ENCODE data around the gene FLT1.
A peak's percentile ranks its signal among the peaks of the same experiment; 100 is the strongest.

Gene FLT1

GRCh38 chr13:28347456-28348371, 147.2 kb downstream of the FLT1 start:
- no peak for FAIRE-seq
- TF ChIP-seq POLR2A (IDR thresholded peaks at IDR 0.05; ENCODE audit: low read depth, low read length), result no peak

DNA sequence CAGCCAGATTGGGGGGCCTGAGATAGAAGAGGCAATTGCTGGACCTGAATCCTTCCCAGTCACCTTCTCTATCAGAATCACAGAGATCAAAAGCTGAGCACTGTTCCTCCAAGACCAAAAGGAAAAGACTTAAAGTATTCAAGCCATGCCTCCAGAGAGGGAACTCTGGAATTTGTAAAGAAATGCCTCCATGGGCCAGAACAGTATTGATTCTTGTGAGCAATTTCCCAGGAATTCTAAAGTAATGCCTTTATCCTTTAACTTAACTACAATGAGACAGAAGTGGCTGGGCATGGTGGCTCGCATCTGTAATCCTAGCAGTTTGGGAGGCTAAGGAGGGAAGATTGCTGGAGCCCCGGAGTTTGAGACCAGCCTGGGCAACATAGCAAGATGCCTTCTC, 148.8 kb downstream of the FLT1 start:
- FAIRE-seq (no peak), DNase-seq (ENCODE audit: insufficient read length, low spot score) (no peak)
- TF ChIP-seq POLR2A (IDR thresholded peaks at IDR 0.05; ENCODE audit: low read depth, low read length), result no peak

More at GRCh38 chr13:28347456-28348371, 147.2 kb downstream of the FLT1 start:
- DNase-seq (ENCODE audit: insufficient read length, low spot score), result no peak

DNA sequence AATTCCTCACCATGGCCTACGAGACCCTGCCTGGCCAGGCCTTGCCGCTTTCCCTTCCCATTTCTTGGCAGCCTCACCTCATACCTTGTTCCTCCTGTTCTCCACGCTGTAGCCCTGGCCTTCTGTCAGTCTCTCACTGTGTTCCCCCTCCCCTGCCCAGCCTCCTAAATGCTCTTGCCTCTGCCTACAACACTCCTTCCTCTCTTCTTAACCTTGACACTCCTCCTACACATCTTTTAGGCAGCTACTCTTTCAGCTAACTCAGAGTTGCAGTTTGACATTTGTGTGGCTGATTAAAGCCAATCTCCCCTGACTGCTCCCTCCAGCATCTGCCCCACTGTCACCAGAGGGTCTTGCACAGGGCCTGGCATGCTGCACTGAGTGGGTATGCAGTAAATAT, 150.8 kb downstream of the FLT1 start:
- DNase-seq (ENCODE audit: insufficient read length, low spot score) (no peak), FAIRE-seq (no peak)
- TF ChIP-seq POLR2A (IDR thresholded peaks at IDR 0.05; ENCODE audit: low read depth, low read length), result no peak

DNA sequence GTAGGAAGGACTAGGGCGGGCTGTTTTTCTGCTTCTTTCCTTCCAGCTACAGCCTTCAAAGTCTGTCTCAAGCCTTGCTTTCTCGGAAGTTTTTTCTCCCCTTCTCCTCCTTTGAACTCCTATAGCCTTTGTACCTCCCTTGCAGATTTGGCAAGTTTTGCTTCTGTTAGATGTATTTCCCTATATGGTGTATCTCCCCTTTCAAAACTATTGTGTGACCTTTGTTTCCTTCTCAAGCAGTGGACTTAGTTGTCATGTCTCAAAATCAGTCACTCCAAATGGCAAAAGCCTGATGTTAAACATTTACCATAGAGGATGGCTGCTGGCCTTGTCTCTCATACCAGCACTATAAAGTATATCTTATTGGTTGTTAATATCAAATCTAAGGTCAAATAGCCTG, 152.7 kb downstream of the FLT1 start:
- no peak for FAIRE-seq
- no peak for TF ChIP-seq POLR2A (IDR thresholded peaks at IDR 0.05; ENCODE audit: low read depth, low read length)
- DNase-seq (ENCODE audit: insufficient read length, low spot score), result no peak

GRCh38 chr13:28340272-28340793, 154.6 kb downstream of the FLT1 start:
- FAIRE-seq (no peak), DNase-seq (ENCODE audit: insufficient read length, low spot score) (no peak)
- no peak for TF ChIP-seq POLR2A (IDR thresholded peaks at IDR 0.05; ENCODE audit: low read depth, low read length)

DNA sequence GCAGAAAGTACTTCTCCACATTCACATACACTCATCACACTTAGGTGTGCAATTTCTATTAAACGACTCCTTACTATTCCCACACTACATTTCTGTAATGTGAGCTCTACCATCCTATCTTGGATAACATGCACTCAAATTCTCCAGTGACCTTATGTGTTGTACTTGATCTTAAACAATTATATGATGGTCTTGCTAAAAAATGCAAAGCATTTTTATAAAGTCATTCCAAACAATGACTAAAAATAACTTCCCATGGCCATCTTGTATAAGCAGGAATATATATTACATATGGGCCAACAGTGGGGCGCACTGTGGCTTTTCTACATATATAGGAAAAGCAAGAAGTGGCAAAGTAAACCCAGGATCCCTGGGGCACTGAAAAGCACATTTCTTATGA, 155.5 kb downstream of the FLT1 start:
- DNase-seq (ENCODE audit: insufficient read length, low spot score) (no peak), FAIRE-seq (no peak)
- TF ChIP-seq POLR2A (IDR thresholded peaks at IDR 0.05; ENCODE audit: low read depth, low read length), result no peak

GRCh38 chr13:28338742-28339141, 156.2 kb downstream of the FLT1 start:
- no peak for DNase-seq (ENCODE audit: insufficient read length, low spot score)
- FAIRE-seq, result no peak
- TF ChIP-seq POLR2A (IDR thresholded peaks at IDR 0.05; ENCODE audit: low read depth, low read length), result no peak

DNA sequence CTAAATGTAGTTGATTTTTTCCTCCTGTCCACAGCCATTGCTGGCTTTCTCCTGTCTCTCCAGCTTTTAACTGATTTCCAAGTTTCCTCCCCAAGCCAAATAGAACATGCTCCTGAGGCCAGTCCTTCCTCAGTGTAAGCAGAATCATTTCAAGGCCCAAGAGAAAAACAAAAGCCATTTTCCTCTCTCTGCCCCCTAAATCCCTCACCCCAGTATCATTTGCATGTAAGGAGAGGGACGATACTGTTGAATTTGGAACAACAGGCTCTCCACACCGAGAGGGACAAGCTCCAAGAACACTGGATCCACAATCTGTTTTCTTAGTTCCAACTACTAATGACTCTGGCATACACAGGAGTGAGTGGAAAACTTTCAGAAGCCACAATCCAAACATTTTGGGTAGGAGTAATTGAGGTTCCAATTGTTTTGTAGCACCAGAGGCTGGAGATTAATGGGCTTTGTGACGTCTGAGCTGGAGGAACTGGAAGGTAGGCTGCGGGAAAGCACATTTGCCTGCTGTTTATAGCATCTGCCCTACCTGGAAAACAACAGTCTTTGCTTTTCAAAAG, 156.8 kb downstream of the FLT1 start:
- FAIRE-seq, result no peak
- no peak for DNase-seq (ENCODE audit: insufficient read length, low spot score)
- no peak for TF ChIP-seq POLR2A (IDR thresholded peaks at IDR 0.05; ENCODE audit: low read depth, low read length)

- FAIRE-seq (no peak), DNase-seq (ENCODE audit: insufficient read length, low spot score) (no peak)
- no peak for TF ChIP-seq POLR2A (IDR thresholded peaks at IDR 0.05; ENCODE audit: low read depth, low read length)
Measured at GRCh38 chr13:28337166-28338005, 157.5 kb downstream of the FLT1 start.

- FAIRE-seq, result no peak
- no peak for TF ChIP-seq POLR2A (IDR thresholded peaks at IDR 0.05; ENCODE audit: low read depth, low read length)
- no peak for DNase-seq (ENCODE audit: insufficient read length, low spot score)
Measured at GRCh38 chr13:28336193-28336657, 158.7 kb downstream of the FLT1 start.

DNA sequence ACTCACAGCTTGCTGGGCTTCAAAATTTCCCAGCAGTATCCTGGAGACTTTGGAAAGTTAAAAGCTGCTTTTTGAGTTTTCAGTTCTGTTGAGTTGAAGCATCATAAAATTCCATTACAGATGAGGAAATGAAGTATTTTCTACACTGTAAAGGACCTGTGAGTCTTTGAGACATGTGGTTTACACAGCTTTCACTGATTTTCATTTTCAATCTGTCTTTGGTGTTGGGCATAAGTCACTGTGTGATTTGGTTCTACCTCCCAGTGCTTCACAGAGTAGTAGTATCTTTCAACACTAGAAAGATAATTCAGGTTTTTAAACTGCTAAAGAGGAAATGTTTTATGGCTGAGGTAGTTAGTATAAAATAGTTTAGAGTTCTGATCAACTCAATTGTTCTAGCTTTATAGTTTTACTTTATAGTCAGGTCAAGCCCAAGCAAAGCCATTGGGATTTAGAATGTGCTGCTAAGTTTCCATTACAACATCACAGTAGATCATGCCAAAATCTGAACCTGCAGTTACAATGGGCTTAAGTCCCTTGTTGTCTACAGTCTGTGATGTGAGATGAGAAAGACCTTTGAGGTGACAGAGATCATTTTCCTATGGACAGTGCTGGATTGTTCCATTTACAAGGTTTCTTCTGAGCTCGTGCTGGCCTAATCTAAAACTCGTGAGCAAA, 161.6 kb downstream of the FLT1 start:
- DNase-seq (ENCODE audit: insufficient read length, low spot score) (no peak), FAIRE-seq (no peak)
- no peak for TF ChIP-seq POLR2A (IDR thresholded peaks at IDR 0.05; ENCODE audit: low read depth, low read length)

- DNase-seq (ENCODE audit: insufficient read length, low spot score), result peak; percentile 23
- no peak for TF ChIP-seq POLR2A (IDR thresholded peaks at IDR 0.05; ENCODE audit: low read depth, low read length)
- FAIRE-seq, result no peak
Measured at GRCh38 chr13:28329395-28330158, 165.4 kb downstream of the FLT1 start.

GRCh38 chr13:28328271-28328607, 166.7 kb downstream of the FLT1 start:
- DNase-seq (ENCODE audit: insufficient read length, low spot score) (no peak), FAIRE-seq (no peak)
- no peak for TF ChIP-seq POLR2A (IDR thresholded peaks at IDR 0.05; ENCODE audit: low read depth, low read length)

Data from H54 (cell line).